GM19467 (cell line): Measurements from ENCODE around the gene ADCY1.
"Not testable (repeated sequence)": the region's sequence is repeated elsewhere in the genome, so short reads cannot be mapped to it uniquely, and the experiment has no call there.

ENCODE experiments used
- ATAC-seq: cut with Tn5 transposase; IDR thresholded peaks from one replicate; pipeline ENCODE4 v1.9.1; 2021; ENCODE audit warnings: mild to moderate bottlenecking, moderate library complexity; ENCODE audit not compliant: unreplicated experiment

ADCY1 gene

DNA sequence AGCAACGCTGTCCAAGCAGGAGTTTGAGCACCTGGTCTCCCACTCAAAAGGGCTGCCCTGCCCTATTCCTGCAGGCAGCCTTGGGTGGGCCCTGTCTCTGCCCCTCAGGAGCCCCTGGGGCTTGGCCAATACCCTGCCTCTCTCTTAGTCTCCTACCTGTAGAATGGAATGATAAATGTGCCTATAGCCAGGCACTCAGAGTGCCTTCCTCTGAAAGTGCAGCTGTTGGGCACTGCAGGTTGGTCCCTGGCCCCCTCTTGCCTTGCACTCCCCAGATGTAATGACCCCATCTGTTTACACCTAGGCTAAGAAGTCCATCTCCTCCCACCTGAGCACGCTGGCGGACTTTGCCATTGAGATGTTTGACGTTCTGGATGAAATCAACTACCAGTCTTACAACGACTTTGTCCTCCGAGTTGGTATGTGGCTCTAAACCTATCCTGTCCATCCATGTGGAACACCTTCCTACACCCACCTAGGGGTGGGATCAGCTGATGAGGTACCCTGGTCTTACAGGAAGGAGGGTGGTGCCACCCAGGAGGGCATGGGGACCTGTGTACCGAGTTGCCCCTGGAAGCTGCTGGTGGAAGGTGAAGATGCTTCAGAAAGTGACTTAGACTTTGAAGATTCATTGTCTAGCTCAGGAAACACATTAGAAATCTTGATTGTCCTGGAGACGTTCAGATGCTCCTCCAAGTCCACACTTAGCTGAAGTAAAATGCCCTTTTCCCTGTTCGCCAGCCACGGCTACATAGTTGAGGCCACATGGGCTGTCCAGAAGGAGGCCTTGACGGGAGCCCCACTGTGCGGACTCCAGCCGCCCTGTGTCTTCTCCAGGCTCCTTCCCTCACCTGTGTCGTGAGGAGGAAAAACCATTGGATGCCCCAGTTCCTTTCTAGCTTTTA lies 134.1 kb downstream of the ADCY1 start:
- ATAC-seq = no peak

DNA sequence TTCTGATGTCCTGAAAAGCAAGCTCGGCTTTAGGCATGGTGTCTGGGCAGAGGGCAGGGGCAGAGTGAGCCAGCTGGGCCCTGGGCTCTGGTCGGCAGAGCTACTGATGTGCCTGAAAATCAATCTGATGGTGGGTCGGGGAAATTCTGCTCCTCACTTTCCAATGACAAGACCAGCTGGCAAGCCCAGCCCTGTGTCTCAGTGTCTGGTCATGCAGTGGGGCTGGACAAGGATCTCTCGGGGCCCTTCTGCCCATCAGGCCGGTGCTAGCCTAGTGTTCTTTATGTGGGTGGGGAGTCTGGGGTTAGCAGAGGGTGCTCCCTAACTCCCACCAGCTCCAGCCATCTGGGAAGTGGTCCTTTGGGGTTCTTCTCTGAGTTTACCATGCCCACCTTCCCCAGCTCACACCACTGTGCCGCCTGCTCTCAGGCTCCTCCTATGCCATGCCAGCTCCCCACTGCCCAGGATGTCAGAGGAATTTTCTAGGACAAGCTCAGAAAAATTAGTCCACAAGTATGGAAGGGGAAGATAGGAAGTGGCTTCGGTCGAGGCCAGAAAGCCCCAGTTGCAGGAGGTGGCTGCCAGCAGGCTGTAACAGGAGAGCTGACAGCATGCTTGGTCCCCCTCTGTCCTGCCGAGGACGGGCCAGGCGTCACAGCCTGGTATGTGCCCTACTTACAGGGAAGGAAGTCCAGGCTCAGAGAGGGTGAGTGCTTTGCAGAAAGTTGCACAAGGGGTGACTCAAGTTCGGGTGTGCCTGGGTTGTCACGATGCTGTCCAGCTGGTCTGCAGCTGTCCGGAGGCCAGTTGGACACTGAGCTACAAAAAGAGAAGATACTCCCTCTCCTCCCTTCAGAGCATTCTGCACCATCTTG lies 135.2 kb downstream of the ADCY1 start:
- no peak for ATAC-seq

DNA sequence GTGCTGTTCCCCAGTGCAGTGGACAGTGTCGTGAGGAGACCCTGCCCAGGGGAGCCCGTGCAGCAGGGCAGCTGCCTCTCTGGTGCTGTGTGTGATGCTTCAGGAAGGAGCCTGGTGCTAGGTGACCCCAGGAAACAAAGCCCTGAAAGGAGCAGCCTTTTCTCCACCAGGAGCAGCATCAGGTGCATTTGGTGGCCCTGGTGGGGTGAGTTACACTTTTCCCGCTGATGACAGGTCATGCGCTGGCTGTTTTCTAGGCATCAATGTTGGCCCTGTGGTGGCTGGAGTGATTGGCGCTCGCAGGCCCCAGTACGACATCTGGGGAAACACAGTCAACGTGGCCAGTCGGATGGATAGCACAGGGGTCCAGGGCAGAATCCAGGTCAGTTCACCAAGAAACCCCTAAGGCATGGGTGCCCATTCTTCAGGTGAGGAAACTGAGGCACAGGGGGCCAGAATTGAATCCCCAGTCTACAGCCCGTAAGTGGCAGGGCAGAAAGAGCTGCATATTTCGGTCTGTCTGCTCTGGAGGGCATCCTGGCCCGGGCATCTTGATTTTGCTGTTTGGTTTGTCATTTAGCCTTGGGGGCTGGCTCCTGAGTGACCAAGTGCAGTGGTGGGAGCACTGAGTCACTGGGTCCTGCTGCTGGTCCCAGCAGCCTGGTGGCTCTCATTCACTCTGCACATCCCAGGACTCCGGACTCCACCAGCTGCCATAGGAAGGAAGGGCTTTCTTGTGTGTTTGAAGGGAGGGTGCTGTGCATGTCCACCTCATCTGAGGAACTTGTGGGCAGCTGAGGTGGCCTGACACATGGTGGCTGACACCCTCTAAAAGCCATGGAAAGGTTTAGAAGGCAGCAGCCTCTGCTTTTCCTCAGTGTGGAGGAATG lies 136.3 kb downstream of the ADCY1 start:
- ATAC-seq = no peak

DNA sequence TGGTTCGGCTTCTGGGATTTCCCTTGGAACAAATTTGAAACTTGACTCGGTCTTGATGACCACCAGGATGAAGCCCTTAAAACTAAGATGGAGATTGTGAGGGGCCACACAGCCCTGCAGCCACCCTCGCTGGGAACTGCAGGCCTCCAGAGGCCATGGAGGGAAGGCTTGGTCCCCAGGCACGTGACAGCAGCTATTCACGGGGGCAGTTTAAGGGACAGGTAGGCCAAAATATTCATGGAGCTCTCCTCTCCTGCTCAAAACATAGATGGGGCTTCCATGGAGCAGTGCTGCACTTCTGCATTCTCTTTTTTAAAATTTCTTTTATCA lies 137.0 kb downstream of the ADCY1 start:
- no peak for ATAC-seq

DNA sequence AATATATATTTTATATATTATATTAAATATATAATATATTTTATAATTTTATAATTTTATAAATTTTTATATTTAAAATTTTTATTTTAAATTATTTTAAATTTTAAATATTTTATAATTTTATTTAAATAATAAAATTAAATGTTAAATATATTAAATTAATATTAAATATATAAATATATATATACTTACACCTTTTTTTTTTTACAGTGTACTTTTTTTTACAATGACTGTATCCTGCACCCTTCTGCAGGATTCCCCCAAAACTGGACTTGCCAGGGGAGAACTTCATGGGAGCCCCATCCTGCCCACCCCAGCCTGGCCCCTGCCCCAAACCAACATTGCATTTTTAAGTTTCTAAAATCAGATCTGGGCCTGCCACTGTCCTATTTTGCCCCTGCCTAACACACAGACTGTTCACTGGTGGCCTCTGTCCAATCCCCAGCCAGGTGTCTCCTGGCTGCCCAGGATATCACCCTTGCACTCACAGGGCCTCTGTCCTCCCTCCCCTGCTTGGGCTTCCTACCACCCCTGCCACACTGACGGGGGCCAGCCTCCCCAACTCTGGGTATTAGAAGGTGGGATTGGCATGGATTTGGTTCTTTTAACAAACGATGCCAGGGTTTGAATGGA lies 138.0 kb downstream of the ADCY1 start:
- ATAC-seq = no peak

DNA sequence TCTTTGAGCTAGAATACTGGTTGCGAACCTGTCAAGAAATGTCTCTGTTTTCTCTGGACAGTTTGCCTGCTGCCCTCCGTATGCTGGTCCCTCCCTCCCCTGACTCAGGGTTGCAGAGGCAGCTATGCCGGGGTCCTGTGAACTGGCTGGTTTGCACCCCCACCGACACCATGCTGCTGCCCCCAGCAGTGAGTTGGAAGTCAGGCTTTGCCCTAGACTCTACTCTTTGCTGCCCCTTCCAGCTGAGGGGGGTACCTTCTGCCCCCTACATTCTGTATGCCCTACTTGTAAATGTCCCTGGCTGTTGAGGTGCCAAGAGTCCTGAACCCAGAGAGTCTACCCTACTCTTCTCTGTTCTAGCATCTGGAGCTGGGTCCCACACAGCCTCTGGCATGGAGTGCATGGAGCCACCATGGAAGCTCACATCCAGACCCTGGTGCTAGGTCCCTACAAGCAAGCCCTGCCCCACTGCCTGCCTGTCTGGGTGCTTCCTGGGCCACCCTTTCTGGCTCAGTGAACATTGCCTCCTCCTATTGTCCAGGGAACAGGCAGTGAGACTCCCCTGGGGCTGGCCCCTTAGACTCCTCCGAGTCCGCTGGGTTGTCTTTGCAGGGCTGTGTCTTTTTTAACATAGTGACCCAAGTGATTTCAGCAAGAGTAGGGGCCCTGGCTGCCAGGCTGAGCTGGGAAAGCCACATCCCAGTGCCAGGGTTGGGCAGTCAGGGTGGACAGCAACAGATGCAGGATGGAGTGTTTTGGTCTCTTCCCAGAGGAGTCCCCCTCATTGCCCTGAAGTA lies 138.9 kb downstream of the ADCY1 start:
- no peak for ATAC-seq

DNA sequence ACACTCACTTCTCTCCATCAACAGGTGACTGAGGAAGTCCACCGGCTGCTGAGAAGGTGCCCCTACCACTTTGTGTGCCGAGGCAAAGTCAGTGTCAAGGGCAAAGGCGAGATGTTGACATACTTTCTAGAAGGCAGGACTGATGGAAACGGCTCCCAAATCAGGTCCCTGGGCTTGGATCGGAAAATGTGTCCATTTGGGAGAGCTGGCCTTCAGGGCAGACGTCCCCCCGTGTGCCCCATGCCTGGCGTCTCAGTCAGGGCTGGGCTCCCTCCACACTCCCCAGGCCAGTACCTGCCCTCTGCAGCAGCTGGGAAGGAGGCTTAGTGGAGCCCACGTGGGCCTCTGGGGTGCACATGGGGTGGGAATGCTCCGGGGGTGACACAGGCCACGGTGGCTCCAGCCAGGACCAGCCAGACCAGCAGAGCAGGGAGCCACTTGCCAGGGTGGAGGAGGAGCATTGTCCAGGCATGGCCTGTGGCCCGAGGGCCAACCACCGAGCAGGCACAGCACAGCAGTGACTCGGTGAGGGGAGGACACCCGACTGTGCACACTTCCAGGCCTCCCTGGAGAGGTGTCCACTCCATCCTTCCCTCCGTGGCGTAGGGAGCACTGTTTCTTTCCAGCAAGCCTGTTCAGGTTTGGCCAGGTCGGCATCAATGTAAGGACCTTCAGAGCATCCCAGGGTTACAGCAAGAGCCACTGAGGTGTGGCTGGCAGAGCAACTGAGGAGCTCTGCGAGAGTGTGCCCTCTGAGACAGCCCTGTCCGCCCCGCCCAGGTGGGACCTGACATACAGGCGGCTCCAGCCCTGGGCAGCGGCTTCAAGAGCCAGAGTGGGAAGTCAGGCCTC lies 139.7 kb downstream of the ADCY1 start:
- ATAC-seq = no peak

DNA sequence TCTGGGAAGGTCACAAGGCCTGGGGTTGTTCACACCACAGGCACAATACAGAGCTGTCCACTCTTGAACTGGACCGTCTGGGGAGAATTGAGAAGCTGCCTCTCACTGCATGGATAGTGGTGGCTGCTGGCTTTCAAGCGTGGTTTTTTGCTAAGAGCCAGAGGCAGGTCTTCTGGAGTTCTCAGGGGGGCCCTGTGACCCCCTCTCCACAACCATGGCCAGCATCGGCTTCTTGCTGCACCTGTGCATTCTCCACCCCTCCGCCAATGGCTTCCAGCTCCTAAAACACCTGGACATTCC lies 140.3 kb downstream of the ADCY1 start:
- no peak for ATAC-seq

DNA sequence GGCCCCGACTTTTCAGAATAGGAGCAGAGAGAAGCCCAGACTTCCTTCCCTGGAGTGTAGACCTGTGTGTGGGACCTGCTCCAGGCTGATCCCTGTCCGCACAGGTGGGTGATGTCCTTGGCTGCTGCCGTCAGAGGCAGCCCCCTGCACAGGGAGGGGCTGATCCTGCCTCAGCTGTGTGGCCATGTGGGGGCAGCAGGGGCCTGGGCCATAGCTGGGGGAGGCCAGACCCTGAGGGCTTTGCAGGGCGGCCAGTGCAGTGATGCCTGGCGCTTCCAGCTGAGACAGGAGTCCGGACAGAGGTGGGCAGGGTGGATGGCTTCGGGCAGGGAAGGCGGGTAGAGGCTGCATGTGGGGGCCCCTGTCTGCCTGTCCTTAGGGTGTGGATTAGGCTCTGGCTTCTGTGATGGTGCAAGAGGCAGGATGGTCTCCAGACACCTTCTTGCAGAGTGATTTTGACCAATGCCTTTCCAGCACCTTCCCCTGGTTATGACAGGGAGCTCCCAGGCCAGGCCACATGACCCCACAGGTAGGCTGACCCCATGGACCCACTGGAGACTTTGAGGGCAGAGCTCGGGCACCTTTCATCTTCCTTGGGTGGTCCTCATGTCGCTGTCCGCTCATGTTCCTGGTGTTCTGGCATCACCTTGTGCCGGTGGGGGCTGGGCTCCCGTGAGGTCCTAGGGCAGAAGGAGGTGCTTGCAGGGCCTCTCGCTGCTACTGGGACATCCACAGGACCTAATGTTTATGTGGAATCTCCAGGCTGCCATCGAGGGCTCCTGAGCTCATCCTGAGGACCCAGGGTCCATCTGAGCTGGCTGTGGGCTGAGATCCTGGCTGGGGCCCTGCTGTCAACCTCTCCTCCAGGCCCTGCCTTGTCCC lies 141.5 kb downstream of the ADCY1 start:
- ATAC-seq = no peak

DNA sequence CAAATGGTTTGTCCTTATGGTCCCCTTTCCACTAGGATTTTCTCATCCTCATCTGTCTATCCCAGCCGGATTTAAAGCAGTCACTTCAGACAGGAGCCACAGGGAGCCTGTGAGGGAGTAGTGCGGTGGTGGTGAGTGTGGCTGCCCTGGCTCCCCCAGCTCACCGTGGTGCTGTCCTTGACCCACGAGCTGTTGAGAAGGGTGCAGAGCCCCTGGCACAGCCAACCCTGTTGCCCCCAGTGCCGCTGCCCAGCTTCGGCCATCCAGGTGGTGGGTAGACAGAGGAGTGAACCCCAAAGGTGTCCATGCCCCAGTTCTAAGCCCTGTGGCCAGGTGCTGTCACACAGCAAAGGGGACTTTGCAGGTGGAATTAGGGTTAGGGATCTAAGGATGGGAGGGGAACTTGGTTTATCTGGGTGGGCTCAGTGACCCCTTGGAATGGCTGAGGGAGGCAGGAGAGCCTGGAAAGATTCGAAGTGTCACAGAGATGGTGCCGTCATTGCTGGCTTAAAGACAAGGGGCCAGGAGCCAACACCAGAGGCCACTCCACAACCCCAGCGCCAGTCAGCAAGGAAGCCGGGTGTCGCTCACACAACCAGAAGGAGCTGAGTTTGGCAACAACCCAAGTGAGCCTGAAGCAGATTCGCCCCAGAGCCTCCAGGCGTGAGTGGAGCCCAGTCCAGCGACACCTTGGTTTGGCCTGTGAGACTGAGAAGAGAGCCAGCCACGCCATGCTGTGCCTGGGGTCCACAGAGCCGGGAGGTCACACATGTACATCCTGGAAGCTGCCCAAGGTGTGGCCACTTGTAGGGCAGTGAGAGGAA lies 142.4 kb downstream of the ADCY1 start:
- no peak for ATAC-seq

DNA sequence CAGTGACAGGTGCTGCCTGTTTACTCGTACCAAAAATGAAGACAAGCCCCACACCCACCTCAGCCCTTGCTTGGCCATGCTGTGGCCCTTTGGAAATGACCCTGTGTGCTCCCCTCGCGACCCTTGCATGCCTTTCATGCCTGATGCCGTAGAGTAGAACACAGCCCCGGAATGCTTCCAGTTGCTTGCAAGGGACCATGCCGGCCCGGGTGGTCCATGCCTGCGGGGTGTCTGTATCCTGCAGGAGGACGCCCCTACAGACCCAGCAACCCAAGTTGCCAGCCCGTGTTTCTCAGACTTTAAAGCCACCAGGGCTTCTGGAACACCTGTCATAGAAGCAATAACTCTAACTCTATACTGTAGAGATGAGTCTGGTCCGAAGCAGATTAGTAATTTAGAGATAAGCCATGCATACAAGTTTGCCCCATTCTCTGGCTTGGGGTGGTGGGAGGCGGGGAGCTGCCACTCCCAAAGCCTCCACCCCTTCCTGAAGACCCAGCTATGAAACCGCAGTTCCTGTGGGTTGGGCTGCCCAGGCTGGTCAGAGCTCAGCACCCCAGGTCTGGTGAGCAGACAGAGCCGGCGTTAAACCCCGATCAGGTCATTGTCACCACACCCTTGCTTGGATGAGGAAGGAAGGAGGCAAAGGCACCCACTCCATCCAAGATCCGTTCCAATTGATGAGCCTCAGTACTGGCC lies 143.5 kb downstream of the ADCY1 start:
- no peak for ATAC-seq

DNA sequence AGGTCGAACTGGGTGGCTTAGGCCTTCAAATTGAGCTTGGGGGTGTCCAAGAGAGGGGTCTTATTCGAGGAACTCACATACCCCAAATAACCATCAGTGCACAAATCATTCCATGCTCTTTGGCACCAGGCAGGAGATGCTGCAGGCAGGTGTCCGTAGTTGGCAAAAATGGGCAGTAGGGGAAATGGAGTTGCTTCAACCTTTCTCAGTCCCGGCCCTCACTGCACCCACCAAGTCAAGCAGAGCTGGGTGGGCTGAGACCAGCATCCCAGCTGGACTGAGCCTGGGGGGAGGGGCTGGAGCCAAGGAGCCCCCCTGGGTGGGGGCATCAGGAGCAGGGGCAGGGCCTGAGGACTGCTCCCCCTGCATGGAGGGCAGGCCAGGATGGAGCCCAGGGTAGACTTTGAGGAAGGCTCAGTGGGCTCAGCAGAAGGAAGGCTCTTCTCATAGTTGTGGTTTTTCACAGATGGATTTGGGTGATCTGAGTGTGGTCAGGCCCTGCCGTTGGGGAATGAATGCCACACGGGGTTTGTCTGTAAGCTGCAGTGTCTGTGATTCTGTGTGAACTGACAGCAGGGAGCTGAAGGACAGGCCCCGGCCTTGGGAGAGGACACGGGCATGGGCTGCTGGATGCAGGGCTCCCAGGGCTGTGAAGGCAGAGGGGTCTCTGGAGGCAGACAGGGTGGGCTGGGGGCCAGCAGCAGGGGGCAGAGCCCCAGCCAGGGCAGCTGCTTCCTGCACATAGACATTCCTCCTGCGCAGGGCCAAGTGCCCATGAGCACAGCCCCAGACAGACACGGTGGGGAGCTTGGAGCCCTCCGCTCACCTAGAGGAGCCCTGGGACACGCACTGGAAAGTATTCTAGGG lies 144.5 kb downstream of the ADCY1 start:
- ATAC-seq = no peak

DNA sequence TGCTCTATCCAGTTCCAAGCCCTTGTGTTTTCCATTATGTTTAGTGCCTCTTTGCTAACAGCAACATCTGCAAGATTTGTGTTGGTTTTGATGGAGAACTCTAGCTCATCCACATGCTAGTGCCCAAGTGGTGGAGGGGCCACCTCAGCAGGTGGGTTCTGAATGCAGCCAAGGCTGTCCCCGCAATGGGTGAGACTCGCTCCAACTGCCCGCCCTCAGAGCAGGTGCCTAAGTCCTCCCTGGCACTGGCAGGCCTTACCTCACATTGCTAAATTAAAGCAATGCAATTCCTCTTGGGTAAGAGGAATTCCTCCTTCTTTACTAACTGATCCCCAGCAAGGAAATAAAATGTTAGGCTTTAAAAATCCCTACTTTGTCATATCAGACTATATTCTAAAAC lies 146.8 kb downstream of the ADCY1 start:
- ATAC-seq = no peak

DNA sequence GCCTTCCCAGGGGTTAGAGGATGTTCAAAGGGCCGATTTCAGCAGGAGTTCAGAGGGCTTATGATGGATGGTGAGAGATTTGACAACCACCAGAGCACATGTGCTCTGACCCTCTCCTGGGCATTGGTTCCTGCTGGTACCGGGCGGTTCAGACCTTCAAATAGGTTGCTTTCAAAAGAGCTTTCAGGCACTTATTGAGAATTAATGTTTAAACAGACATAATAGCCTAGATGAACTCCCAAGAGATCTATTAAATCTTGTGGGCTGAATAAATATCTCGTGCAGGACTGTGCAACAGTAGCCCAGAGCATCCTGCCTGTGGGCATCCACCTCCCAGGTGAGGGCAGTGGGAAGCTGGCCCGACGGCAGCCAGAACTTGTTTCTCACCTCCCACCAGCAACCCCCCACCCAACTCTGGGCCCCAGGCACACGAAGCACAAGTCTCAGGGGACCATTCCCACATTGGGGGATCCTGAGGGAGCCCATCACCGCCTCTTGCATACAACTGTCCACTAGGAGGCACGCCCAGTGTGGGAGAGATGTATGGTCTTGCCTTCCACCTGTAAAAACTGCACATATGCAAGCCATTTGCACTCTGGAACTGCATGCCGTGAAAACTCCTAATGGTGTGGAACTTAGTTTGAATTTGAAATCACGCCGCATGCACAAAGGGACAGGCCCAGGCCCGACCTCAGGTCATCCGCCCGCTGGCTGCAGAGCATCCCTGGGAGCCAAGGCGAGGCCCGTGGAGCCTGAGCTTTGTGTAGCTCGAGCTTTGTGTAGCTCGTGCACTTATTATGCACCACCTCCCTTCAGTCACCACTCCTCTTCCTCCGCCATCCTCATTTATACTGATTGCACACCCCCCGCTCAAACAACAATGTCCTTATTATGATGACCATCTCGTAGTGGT lies 147.8 kb downstream of the ADCY1 start:
- no peak for ATAC-seq

DNA sequence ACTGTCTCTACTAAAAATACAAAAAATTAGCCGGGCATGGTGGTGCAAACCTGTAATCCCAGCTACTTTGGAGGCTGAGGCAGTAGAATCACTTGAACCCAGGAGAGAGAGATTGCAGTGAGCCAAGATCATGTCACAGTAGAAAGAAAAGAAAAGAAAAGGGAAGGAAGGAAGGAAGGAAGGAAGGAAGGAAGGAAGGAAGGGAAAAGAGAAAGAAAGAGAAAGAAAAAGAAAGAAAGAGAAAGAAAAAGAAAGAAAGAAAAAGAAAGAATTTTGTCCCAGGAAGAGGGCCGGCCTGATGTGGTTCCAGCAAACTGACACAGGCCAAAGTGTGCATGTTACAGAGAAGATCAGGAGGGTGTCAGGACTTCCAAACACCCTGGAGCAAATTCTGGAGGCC lies 151.1 kb downstream of the ADCY1 start:
- ATAC-seq = not testable (repeated sequence)
